ENCODE results near the gene KIF12.

DNA sequence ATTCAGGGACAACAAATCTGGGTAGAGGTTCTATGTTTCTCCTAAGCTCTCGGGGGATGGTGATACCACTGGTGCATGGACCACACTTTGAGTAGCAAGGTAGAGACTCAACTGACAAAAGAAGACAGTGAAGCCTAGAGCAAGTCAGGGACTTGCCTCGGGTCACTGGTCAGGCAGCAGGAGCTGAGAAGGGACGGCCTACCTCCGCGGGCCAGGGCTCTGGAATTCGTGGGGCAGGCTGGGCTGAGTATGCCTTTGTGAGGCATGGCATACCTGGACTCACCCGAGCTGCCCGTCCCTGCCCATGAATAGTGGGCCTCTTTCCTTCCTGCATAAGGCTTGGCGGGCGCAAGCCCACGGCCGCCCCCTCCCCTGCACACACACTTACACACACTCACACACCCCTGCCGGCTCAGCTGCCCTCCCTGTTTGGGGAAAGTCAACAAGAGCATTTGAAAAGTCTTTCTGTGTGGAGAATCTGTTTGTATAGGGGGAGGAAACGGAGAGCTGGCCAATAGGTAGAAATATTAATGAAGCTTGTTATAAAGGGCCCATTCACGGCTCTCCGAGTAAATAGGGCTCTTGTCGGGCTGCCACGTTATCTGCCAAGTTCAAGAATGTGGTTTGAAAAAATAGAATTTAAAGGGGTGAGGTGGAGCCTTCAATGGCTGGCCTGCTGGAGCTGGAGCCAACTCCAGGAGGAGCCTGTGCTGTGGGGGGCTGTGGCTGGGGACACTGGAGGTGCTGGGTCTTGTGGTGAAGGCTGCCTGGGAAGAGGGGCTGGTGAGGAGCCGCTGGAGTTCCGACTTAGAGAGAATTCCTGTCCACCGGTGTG lies 19.1 kb upstream of the KIF12 start:
- no peak for TF ChIP-seq POLR2A (IDR thresholded peaks at IDR 0.05)
- TF ChIP-seq, protein P1, sequence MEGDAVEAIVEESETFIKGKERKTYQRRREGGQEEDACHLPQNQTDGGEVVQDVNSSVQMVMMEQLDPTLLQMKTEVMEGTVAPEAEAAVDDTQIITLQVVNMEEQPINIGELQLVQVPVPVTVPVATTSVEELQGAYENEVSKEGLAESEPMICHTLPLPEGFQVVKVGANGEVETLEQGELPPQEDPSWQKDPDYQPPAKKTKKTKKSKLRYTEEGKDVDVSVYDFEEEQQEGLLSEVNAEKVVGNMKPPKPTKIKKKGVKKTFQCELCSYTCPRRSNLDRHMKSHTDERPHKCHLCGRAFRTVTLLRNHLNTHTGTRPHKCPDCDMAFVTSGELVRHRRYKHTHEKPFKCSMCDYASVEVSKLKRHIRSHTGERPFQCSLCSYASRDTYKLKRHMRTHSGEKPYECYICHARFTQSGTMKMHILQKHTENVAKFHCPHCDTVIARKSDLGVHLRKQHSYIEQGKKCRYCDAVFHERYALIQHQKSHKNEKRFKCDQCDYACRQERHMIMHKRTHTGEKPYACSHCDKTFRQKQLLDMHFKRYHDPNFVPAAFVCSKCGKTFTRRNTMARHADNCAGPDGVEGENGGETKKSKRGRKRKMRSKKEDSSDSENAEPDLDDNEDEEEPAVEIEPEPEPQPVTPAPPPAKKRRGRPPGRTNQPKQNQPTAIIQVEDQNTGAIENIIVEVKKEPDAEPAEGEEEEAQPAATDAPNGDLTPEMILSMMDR (IDR thresholded peaks at IDR 0.05), result no peak

All from esophagus squamous epithelium (tissue), 4 donors.